GM12891 (cell line): ENCODE data around the gene MAD1L1.

ENCODE experiments used
- PAX5 ChIP-seq: IDR thresholded peaks from 2 replicates; pipeline ENCODE4 v1.6.1; 2011; ENCODE audit warnings: low read length, moderate library complexity, mild to moderate bottlenecking; ENCODE audit not compliant: insufficient read depth, severe bottlenecking
- POLR2A ChIP-seq: IDR thresholded peaks from 2 replicates; pipeline ENCODE4 v1.6.1; 2011; ENCODE audit warnings: low read depth, low read length, control low read depth
- POLR2AphosphoS5 ChIP-seq: IDR thresholded peaks from 2 replicates; pipeline ENCODE4 v1.6.1; 2011; ENCODE audit warnings: low read depth, low read length, control low read depth
- POU2F2 ChIP-seq: IDR thresholded peaks from 2 replicates; pipeline ENCODE4 v1.6.1; 2011; ENCODE audit warnings: low read depth, mild to moderate bottlenecking, control low read depth, low read length, moderate library complexity
- SPI1 ChIP-seq: IDR thresholded peaks from 2 replicates; pipeline ENCODE4 v1.6.1; 2011; ENCODE audit warnings: low read depth, low read length, control low read depth
- TAF1 ChIP-seq: IDR thresholded peaks from 2 replicates; pipeline ENCODE4 v1.6.1; 2011; ENCODE audit warnings: low read depth, low read length, control low read depth

DNA sequence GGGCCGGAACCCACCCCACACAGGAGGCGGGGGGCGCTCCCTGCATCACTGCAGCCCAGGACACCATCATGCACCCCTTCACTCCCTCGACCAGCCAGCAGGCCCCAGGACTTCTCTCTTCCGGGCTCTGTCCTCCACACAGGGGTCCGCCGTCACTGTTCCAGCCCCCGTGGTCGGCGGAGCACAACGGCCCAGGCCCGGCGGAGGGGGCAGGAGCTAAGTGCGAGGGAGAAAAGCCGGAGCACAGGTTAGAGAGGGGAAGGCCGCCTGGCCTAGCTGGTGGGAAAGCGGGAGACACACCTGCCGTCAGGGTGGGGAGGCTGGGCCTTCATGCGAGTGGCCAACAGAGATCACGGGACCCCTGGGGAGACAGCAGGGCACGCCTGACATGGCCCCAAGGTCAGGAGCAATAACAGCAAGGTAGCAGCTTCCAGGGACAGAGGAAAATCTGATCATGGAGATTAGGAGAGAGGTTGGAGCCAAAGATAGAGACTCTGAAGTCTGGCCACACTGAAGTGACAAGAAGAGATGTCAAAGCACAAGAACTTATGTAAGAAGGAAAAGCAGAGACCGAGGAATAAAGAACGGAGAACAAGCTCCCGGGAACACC lies 151.1 kb downstream of the MAD1L1 start:
- TF ChIP-seq POLR2A (no peak), SPI1 (no peak), POU2F2 (no peak), POLR2AphosphoS5 (no peak), PAX5 (no peak), TAF1 (no peak)
